Gastrocnemius medialis (tissue), 4 donors: ENCODE results near the gene PRKAG2.

Experiments
- CTCF ChIP-seq, 5 experiments: fragments of 450-650 bp in 3 of 5; fragments of 200-600 bp in 2 of 5; sonication (generic) in 2 of 5; IDR thresholded peaks in 4 of 5; conservative IDR thresholded peaks in 1 of 5; 1 replicate in 4 of 5; 2 replicates in 1 of 5; pipeline ENCODE4 v1.5.1; 2016 to 2019; ENCODE audit warnings: antibody characterized with exemption in 5 of 5, mild to moderate bottlenecking in 3 of 5, moderate library complexity in 3 of 5
- POLR2A ChIP-seq, 2 donors: fragments of 450-650 bp; IDR thresholded peaks; one replicate each; pipeline ENCODE4 v1.6.1; 2017; ENCODE audit warnings: antibody characterized with exemption in 2 of 2, mild to moderate bottlenecking in 2 of 2, moderate library complexity in 2 of 2

DNA sequence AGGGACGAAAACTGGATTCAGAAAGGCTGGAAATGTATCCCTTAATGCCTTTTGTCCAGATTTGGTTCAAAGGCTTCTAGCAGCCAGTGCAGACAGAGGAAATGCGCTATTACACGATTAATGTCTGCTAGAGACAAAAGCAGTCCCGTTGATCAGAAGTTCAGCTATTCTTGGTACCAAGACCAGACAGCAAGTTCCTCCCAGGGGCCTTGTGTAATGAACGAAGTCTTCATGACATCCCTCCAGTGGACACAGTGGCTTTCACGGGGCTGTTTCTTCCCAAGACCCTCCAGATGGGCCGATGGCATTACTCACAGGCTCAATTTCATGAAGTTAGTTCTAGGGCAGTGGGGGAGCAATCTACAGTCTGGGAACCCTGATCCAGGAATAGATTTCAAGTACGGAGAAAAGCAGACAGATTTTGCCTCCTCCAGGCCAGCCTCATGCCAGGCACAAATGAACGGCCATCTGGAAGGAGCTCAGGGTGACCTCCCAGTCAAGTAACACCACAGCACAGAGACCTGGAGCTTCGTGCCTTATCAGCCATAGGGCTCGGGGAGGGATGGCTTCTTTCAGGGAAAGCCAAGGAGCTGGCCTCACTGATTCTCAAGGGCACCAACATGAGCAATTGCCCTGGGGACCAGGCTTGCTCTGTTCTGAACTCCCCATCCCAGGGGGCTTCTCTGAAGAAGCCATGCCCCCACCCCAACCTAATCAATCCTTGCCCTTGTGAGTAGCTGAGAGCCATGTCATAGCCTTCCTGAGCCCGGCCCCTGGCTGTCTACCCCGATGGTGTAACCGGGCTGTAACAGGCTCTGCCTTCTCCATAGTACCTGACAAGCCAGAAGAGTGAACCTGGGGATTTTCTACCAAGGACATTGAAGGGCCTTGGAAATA, 101.1 kb downstream of the PRKAG2 start:
- TF ChIP-seq CTCF (IDR thresholded peaks at IDR 0.05 in 4 of 5, conservative IDR thresholded peaks at IDR 0.05 in 1 of 5), result no peak
- no peak for TF ChIP-seq POLR2A (IDR thresholded peaks at IDR 0.05)
